NCI-H1048 (cell line): ENCODE measurements around the gene DENND4B.

ENCODE experiments used
- DNase-seq: peaks from one replicate; lab custom pipeline; 2025; lab: John Stamatoyannopoulos, UW

The DENND4B gene

GRCh38 chr1:153882296-153882912 lies 64.1 kb downstream of the DENND4B start:
- no peak for DNase-seq

GRCh38 chr1:153881751-153882150 lies 64.8 kb downstream of the DENND4B start:
- DNase-seq = no peak

- peak; percentile 96 for DNase-seq
These were observed 65.6 kb downstream of the DENND4B start for GRCh38 chr1:153880962-153881361.

- no peak for DNase-seq
These were observed 66.5 kb downstream of the DENND4B start for GRCh38 chr1:153880024-153880423.
